GM18867 (cell line): ENCODE measurements around the gene TOMT.
"Not testable (repeated sequence)": the region's sequence is repeated elsewhere in the genome, so short reads cannot be mapped to it uniquely, and the experiment has no call there.

Experiments
- ATAC-seq: cut with Tn5 transposase; IDR thresholded peaks from one replicate; pipeline ENCODE4 v1.9.1; 2021; ENCODE audit warnings: mild to moderate bottlenecking, moderate library complexity; ENCODE audit not compliant: unreplicated experiment

TOMT gene

DNA sequence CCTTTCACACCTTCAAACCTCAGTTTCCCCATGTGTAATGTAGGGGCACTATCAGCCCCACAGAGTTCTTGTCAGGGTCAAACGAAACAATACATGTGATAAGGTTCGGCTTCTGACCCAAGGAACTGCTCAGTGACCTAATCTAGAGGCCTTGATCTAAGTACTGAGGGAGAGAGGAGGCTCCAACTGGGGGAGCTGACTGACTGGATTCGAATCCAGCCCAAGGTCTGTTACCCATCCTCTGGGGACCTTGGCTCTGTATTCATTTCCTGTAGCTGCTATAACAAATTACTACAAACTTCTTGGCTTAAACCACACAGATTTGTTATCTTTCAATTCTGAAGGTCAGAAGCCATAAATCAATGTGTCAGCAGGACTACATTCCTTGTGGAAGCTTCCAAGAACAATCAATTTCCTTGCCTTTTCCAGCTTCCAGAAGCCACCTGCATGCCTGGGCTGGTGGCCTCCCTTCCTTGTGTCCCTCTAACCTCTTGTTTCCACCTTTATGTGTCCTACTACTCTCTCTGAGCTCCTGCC, 17.5 kb downstream of the TOMT start:
- ATAC-seq: no peak

DNA sequence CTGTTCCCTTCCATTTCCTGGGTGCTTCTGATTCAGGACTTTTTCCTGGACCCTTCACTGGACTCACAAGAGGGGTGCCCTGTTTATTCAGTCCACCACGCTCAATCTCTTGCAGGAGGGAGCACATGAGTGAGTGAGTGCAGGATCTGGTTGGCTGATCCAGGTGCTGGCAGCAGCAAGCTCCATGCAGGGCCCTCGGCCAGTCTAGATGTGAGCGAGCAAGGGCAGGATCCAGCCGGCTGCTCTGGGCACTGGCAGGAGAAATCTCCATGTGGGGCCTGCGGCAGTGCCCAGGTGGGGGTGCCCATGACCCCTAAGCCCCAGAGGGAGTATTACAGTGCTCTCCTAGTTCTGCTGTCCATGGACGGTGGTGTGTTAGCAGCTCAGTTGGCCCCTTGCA, 18.3 kb downstream of the TOMT start:
- ATAC-seq: no peak

DNA sequence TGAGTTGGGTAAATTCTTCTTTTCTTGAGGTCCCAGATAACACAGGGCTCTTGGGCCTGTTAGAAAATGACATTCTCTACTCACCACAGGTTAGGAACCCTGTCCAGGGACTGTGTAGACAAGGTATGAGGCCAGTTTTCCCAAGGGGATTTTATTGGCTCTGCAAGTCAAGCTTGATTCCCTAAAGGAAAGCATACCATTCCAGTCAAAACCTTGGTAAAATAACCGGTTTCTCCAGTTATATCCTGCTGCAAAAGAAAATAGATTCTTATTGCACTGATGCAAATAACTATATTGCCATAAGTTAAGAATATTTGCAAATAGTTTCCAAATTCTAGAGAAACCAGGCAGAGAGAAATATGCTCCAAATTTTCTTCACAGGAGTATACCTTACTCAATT, 20.2 kb downstream of the TOMT start:
- no peak for ATAC-seq

DNA sequence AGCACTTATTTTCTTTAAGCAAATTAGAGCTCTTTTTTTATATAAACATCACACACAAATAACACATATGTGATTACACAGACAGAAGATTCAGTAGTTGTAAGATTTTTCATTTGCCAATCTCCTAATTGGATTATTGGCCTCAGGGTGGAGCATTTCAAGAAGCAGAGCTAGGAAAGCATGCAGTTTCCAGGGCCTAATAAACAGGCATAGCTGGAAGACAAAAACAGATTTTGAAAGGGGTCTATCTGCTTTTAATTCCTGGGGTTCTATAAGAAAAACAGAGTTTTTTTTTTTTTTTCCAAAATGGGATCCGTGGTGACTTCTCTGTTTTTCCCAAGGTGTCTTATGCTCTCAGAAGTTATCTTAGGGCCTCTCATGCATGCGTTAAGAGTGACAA, 22.2 kb downstream of the TOMT start:
- ATAC-seq: no peak

DNA sequence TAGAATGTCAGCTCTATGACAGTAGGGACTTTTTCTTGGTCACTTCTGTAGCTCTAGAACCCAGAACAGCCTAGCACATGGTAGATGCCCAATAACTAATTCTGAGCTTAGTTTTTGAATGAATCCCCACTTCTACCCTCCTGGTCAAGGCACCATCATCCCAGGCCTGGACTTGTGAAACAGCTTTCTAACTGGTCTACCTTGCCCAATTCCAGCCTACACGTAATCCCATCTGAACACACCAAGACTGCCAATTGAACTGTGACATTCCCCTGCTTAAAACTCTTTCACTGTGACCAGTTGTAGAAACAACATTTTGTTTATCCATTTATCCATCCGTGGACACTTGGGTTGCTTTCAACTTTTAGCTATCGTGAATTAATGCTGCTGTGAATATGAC, 23.7 kb downstream of the TOMT start:
- no peak for ATAC-seq

DNA sequence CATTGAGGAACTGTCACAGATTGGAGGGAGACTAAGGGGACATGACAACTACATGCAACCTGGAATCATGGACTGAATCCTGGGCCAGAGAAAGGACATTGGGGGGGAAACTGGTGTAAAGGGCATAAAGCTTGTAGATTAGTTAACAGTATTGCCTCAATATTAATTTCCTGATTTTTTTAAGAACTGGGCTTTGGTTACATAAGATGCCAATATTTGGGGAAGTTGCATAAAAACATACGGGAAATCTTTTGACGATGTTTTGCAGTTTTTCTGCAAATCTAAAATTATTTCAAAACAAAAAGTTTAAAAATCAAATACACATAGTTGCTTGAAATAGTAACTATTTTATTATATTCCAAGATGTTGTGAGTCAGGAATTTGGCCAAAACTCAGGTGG, 26.9 kb downstream of the TOMT start:
- no peak for ATAC-seq

DNA sequence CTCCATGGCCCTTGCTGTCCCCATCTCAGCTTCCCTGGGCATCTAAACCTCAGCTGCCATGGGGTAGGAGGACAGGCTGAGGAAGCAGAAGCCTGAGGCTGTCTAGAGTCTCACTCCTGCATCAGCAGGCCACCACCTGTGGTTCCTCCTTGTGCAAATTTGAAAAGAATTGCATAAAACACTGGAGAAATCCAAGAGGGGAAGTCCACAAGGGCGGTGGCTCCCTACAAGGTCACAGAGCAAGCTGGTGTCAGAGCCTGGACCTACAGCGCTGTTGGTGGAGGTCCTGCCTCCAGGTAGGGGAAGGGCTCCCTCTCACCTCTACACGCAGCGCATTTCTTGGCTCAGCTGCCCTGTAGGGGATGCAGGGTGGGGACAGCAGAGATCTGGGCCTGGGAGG, 29.7 kb downstream of the TOMT start, which contains the start of gene FOLR3:
Gene FOLR3 (plus strand): TSS at position 253 of the 400 bp plus-strand sequence. CDS start 228 bp downstream, outside the sequence.
- not testable (repeated sequence) for ATAC-seq

DNA sequence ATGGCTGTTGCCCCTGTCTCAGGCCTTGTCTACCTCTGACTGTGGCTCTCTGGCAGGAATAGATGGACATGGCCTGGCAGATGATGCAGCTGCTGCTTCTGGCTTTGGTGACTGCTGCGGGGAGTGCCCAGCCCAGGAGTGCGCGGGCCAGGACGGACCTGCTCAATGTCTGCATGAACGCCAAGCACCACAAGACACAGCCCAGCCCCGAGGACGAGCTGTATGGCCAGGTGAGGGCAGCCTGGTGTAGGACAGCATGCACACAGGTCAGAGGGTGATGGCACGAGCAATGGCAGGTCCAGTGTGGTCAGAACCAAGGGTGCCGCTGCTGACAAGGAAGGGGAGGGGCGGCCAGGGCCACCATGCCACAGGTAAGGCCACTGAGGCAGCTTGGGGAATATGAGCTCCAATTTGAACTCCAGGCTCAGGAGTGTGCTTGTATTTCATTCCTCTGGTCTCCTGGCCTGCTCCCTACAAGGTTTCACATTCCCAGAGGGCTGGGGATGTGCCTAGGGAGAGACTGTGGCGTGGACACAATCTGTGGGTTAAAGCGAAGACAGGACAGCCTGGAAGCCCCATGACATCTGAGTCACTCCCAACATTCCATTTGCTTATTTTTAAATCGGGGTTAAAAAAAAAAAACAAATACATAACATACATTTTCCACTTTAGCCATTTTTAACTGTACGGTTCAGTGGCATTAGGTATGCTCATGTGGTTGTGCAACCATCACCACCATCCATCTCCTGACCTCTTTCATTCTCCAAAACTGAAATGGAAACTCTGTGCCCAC, 30.4 kb downstream of the TOMT start:
- no peak for ATAC-seq

DNA sequence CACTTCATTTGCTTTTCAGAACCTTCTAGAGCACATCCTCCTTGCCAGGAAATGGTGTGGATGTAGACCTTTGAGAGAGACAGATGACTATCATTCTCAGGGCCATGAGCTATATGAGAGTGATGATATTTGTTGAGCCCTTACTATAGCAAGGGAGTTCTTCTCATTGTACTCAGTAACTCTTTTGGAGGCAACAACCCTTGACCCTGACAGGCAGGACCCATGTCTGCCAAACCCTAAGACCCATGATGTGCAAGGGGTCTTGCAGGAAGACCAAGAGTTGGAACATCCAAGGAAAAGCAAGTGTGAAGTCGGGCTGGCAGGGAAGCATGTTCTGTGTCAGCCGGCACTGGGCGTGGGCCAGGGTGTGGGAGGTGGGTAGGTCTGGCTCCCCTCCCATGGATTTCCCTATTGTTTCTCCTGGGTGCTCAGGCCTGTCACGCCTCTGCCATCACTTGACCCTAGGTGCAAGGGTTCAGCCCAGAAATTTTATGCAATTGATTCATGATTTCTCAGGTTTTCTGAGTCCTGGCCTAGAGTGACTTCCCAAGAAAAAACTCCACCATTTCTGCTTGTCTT, 31.0 kb downstream of the TOMT start:
- ATAC-seq: no peak

DNA sequence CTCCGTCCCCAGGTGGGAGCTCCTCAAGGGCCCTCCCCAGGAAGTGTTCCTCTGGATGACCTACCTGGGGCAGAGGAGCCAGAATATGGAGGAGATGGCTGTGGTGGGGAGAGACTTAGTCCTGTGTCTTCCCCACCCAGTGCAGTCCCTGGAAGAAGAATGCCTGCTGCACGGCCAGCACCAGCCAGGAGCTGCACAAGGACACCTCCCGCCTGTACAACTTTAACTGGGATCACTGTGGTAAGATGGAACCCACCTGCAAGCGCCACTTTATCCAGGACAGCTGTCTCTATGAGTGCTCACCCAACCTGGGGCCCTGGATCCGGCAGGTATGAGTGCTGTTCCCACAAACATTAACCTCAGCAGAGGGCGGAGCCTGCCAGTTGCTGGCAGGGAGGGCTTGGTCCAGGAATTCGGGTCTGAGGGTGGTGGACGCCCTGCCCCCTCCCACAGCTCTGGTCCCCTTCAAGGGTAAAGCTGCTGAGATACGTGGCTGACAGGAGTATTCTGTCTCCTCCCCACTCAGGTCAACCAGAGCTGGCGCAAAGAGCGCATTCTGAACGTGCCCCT, 33.2 kb downstream of the TOMT start:
- no peak for ATAC-seq

DNA sequence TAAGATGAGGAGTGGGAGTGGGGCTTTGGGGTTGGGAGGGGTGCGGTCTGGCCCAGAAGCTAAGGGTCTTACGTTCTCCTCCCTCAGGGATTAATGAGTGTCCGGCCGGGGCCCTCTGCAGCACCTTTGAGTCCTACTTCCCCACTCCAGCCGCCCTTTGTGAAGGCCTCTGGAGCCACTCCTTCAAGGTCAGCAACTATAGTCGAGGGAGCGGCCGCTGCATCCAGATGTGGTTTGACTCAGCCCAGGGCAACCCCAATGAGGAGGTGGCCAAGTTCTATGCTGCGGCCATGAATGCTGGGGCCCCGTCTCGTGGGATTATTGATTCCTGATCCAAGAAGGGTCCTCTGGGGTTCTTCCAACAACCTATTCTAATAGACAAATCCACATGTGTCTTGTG, 33.8 kb downstream of the TOMT start:
- no peak for ATAC-seq

DNA sequence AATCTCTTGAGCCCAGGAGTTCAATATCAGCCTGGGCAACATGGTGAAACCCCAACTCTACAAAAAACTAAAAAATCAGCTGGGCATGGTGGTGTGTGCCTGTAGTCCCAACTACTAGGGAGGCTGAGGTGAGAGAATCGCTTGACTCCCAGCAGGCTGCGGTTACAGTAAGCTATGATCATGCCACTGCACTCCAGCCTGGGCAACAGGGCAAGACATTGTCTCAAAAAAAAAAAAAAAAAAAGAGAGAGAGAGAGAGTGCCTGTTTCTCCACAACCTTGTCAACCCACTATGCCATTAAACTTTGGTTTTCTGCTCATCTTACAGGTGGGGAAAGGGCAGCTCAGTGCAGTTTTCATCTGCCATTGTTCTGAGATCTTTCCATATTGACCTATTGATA, 34.9 kb downstream of the TOMT start:
- ATAC-seq: no peak

DNA sequence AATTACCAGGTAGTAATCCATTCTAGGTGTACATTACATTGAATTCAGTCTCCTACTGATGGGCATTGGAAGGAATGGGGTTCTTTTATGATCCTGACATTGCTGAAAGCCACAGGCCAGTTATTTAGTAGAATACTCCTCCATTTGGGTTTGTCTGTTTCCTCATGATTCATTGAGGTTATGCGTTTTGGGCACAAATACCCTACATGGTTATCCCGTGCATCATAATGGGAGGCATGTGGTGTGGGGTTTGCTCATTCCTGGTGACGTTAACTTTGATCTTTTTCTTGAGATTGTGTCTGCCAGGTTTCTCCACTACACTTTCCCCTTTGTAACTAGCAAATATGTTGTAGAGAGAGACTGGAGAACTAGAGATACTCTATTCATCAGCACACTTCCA, 35.3 kb downstream of the TOMT start:
- no peak for ATAC-seq

DNA sequence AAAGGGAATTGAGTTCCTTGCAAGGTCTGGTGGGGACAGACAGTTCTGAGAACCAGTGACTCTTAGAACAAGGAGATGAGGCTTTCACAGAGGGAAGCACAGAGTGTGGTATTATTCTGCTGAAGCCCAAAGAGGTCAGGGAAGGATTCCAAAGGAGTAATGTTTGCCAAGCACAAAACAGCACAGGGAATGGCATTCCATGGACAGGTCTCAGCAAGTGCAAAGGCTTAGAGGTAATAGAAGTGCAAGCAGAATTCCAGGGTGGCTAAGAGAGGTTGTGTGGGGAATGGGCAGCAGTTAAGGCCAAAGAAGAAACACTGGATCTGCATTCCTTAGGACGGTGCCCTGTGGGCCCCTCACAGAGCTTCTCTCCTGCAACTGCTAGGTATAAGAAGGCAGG, 36.4 kb downstream of the TOMT start:
- ATAC-seq: not testable (repeated sequence)

DNA sequence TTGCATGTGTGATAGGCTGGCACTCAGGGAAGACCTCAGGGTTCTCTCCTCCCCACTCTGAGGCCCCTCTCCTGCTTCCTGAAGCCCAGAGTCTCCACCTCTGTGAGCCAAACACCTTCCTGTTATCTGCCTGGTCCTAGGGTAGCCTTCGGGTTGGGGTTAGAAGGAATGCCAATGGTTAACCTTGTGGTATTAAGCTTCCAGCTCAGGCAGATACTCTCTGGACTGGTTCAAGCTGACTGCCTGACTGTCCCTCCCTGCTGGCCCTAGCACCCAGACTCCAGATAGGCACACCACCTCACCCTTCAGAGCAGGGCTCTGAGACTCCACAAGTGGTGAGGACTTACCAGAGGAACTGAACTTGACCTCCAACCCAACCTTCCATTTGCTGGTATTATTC, 36.8 kb downstream of the TOMT start:
- not testable (repeated sequence) for ATAC-seq

DNA sequence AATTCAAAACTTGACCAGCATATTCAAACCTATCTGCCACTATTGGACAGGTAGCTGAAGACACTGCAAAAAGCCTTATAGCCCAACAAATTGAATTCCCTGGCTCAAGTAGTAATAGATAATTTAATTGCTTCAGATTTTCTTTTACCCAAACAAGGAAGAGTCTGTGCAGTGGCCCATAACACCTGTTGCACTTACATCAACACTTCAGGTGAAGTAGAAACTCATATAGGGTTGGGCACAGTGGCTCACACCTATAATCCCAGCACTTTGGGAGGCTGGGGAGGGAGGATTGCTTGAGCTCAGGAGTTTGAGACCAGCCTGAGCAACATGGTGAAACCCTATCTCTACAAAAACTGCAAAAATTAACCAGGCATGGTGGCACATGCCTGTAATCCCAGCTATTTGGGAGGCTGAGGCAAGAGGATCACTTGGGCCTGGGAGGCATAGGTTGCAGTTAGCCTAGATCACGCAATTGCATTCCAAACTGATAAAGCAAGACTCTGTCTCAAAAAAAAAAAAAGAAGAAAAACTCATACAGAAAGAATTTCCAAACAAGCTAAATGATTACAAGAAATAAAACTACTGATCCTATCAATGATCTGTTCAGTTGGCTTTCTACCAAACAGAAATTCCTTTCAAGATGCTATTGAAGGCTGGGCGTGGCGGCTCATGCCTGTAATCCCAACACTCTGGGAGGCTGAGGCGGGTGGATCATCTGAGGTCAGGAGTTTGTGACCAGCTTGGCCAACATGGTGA, 39.3 kb downstream of the TOMT start:
- ATAC-seq: no peak

DNA sequence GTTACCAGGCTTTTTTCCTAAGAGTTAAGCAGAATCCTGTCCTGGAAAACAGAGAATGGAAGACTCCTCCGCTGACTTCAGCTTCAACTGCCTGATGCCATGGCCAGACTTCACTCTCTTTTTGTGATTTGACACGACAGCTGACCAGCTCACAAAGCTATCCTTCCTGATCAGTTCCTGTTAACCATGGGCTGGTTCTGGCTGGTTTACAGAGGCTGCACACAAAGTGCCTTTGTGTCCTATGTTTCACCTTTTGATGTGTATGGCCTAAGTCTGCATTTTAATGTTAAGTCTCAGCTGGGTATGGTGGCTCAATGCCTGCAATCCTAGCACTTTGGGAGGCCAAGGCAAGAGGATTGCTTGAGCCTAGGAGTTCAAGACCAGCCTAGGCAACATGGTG, 40.9 kb downstream of the TOMT start:
- no peak for ATAC-seq

DNA sequence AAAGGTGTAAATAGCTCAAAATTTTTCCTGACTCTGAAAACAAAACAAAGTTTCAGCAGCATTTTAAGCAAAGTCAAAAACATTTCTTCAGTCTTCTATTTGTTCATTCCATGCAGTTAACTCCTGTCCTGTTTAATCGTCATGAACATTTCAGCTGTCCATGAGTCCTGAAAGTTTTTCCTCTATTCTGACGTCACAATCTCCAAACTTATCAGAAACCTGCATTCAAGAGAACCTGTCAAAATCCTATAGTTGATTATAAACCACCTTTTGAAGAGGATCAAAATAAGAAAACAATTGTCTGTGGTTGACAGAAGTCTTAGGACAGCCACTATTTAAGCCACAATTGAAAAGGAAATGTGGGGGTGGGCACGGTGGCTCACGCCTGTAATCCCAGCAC, 45.2 kb downstream of the TOMT start:
- no peak for ATAC-seq

DNA sequence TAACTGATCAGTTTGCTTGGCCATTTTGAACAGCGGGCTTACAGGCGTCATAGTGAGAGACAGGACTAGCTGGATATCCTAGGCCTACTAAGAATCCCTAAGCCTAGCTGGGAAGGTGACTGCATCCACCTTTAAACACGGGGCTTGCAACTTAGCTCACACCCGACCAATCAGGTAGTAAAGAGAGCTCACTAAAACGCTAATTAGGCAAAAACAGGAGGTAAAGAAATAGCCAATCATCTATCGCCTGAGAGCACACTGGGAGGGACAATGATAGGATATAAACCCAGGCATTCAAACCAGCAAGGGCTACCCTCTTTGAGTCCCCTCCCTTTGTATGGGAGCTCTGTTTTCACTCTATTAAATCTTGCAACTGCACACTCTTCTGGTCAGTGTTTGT, 48.1 kb downstream of the TOMT start:
- ATAC-seq: not testable (repeated sequence)

DNA sequence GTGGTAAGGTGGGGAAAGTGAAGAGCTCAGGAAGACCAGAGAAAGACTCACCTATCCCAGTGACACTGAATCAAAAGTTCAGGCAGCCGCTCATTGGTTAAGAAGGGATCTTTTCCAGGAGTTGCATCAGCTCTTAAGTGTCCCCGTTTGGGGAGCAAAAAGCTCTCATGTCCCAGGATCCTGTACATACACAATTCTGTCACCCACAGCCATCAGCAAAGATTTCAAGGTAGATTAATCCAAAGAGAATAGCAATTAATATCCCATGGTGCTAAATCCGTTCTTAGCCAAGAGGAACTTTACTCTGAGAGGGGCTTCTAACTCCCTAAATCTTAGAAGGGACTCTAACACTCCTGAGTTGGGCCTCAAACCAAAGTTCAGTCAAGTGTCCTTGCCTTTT, 49.1 kb downstream of the TOMT start:
- ATAC-seq: no peak

DNA sequence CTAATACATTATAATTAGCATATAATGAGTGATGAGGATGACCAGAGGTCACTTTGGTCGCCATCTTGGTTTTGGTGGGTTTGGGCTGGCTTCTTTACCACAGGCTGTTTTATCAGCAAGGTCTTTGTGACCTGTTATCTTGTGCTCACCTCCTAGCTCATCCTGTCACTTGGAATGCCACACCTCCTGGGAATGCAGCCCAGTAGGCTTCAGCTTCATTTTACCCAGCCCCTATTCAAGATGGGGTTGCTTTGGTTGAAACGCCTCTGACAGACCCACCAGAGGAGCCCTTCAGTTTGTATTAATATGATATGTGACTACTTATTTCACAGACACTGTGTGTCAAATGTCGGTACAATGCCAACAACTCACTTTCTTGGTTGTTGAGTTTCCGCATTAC, 50.0 kb downstream of the TOMT start:
- ATAC-seq: no peak
